Bone marrow (tissue), 2 donors: ENCODE data around the gene MAFF.
A peak's percentile ranks its signal among the peaks of the same experiment; 100 is the strongest.
"Not testable (repeated sequence)": the region's sequence is repeated elsewhere in the genome, so short reads cannot be mapped to it uniquely, and the experiment has no call there.

ENCODE experiments used
- DNase-seq, 2 donors: peaks; one replicate each; lab custom pipeline; 2025; lab: John Stamatoyannopoulos, UW

The MAFF gene

DNA sequence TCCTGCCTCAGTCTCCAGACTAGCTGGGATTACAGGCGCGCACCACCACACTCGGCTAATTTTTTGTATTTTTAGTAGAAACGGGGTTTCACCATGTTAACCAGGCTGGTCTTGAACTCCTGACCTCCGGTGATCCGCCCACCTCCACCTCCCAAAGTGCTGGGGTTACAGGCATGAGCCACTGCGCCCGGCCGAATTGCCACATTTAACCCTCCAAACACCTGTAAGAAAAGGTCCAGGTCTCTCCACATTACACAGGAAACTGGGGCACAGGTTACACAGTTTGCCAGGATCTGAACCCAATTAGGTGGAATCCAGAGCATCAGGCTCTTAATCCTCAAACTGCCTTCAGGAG, 24.2 kb upstream of the MAFF start:
- DNase-seq: not testable (repeated sequence)

- DNase-seq: no peak
These were observed 23.7 kb upstream of the MAFF start for GRCh38 chr22:38177926-38178604.

DNA sequence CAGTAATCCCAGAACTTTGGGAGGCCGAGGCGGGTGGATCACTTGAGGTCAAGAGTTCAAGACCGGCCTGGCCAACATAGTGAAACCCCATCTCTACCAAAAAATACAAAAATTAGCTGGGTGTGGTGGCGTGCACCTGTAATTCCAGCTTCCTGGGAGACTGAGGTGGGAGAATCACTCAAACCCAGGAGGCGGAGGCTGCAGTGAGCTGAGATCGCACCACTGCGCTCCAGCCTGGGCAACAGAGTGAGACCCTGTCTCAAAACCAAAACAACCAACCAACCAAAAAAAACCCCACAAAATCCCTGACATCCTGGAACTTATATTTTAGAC, 23.2 kb upstream of the MAFF start:
- DNase-seq: not testable (repeated sequence)

- no peak for DNase-seq
These were observed 20.8 kb upstream of the MAFF start for GRCh38 chr22:38180841-38181452.

DNA sequence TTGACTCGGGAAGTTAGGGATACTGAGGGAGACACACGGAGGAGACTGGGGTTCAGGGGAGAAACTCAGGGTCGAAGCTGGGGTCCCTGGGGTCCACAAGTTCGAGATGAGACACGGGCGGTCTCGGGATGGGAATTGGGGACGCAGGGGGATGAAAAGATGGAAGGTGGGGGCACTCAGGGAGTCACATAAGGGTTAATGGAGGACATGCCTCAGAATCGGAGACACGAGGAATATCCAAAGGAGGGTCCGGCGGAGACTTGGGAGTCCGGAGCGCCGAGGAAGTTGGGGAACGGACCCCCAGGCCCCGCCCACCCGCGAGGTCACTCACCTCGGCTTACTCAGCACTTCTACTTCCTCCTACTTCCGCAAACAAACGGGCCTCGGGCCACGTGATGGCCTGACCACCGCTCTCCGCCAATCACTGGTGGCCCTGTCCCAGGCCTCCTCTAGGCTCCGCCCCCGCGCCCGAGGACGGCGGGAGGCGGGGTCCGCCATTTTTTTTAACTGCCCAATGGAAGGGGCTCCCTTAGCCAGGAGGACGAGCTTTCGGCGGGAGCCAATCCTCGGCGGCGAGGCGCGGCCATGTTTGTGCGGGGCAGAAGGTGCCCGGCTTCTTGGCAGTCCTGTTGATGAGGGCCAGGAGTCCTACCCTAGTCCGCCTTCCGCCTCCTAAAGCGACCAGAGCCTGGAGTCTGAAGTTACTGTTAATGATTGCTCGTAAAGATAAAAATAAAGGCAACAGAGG, 20.2 kb upstream of the MAFF start, which contains the start of gene PLA2G6:
Gene PLA2G6, minus strand, starts transcription at position 378 of the 748 bp plus-strand sequence. CDS start 12,404 bp downstream, outside the sequence.
- peak; percentile 85 to 97 for DNase-seq

GRCh38 chr22:38184788-38185187, 17.0 kb upstream of the MAFF start:
- no peak for DNase-seq

DNA sequence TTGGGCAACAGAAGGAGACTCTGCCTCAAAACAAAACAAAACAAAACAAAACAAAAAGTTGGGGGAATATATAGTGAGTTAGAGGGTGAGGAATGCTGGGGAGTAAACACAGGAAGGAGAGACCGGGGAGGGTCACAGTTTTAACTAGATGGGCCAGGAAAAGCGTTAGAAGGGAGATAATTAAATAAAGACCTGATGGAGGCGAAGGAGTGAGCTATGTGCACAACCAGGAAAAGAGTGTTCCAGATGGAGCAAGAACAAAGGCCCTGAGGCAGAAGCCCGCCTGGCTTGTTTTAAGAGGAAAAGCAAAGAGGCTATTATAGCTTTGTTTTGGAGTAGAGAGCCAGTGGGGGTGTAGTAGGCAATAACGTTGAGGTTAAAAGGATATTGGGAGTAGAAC, 15.4 kb upstream of the MAFF start:
- no peak for DNase-seq

DNA sequence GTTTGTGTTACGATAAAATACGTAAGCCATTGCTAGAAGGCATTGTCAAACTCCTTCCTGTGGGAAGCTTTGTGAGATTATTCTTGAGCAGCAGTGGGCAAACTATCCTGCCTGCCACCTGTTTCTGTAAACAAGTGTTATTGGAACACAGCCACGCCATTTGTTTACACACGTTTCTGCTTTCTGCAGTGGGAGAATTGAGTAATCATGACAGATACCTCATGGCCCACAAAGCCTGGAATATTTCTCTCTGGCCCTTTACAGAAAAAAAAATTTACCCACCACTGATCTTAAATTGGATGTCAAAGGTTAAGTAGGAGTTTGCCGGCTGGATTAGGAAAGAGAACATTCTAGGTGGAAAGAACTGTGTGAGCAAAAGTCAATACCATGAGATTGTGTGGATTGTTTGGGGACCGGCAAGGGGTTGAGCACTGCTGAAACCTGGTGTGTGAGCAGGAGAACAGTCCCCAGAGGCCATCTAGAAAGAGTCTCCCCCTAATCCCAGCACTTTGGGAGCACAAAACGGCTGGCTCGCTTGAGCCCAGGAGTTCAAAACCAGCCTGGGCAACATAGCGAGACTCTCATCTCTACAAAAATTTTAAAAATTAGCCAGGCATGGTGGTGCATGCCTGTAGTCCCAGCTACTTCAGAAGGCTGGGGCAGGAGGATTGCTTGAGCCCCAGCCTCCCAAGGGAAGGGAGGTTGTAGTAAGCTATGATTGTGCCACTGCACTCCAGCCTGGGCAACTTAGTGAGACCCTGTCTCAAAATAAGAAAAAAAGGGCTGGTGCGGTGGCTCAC, 14.2 kb upstream of the MAFF start:
- no peak for DNase-seq

DNA sequence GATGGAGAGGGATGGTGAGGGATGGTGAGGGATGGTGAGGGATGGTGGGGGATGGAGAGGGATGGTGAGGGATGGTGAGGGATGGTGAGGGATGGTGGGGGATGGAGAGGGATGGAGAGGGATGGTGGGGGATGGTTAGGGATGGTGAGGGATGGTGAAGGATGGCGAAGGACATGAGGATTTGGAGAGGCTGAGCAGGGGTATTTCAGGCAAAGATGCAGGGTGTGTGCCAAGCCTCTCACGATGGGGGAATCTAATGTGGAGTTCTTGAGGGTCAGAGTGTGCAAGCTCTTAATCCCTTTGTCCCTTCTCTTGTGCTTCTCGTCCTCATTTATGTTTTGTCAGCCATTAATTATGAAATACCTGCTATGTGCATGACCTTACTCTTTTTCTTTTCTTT, 12.7 kb upstream of the MAFF start:
- no peak for DNase-seq

GRCh38 chr22:38190581-38190980, 11.2 kb upstream of the MAFF start:
- DNase-seq: no peak

GRCh38 chr22:38191055-38191454, 10.7 kb upstream of the MAFF start:
- DNase-seq: no peak

- no peak for DNase-seq
These were observed 9.9 kb upstream of the MAFF start for GRCh38 chr22:38191731-38192474.

DNA sequence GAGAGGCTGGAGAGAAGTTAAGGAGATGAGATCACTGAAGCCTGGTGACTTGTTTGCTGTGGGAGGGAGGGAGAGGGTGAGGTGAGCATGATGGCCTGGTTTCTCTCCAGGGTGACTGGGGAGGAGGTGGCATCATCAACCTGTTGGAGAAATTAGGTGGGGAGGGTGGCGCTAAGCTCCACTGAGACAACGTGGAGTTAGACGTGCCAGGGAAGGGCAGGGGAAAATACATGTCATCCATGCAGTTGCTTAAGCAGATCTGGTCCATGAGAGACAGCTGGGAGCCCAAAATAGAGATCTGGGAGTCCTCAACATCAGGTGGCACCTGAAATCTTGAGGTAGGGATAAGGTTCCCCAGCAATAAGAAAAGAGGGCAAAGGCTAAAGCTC, 9.3 kb upstream of the MAFF start:
- DNase-seq: no peak

GRCh38 chr22:38193580-38193979, 8.2 kb upstream of the MAFF start:
- no peak for DNase-seq

- no peak for DNase-seq
These were observed 4.9 kb upstream of the MAFF start for GRCh38 chr22:38196791-38197419.

- DNase-seq: no peak
These were observed 1.8 kb upstream of the MAFF start for GRCh38 chr22:38199826-38200559.

DNA sequence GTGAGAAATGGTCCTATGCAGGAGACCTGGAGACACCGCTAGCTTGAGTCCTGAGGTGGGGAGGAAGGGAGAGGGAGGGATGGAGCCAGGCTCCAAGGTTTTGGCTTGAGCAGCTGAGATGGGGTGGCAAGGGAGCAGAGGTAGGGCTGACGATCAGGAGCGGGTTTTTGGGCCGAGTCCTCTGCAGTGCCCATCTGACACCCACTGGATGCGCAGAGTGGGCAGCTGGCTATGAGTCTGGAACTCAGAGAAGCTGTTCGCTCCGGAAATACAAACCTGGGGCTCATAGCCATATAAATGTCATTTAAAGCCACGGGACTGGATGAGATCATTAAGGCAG, 453 bp upstream of the MAFF start:
- no peak for DNase-seq

GRCh38 chr22:38202437-38203089, 769 bp downstream of the MAFF start:
- peak in 1 of 2 donors; percentile 70 for DNase-seq

DNA sequence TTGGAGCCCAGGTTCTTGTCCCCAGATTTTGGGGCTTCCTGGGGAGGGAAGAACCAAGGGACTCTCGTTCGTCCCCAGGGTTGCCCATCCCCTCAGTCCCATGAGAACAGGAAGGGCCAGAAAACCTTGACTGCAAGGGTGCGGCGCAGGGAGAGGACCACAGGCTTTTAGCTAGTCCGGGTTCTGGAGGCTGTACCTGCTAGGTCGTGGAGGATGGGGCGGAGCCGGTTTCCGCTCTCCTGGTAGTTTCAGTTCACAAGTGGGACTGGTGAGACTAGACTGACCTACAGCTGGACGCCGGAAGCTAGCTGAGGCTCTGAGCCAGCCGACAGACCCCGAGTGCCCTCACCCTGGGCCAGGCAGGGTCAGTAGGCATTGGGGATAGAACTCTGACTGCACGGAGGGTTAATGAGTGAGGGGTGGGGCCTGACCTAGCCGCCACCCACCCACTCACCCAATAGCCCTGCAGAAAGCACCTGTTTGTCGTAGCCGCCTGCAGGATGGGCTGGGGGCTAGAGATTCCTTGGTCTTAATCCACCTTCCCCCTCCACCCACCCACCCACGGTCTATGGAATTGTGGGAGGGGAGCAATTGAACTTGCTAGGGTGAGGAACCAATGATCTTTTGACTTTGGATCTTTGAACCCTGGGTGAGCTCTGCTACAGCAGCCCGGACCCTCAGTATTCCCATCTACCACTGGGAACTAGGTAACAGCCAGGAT, 1.5 kb downstream of the MAFF start:
- DNase-seq: no peak
